Coronary artery (tissue), 2 donors: ENCODE results near the gene CABYR.

Source experiments
- DNase-seq: peaks from one replicate; pipeline ENCODE4 v3.0.0-alpha.2; 2017; ENCODE audit warnings: low spot score
- H3K27ac ChIP-seq, 2 donors: fragments of 200-600 bp; sonication (generic); one replicate each; pipeline ENCODE4 v1.5.1; 2016 to 2019
- H3K4me3 ChIP-seq: fragments of 200-600 bp; sonication (generic); 2 replicates; pipeline ENCODE4 v1.5.1; 2016; ENCODE audit warnings: mild to moderate bottlenecking, moderate library complexity
- CTCF ChIP-seq: fragments of 200-600 bp; sonication (generic); IDR thresholded peaks from one replicate; pipeline ENCODE4 v1.5.1; 2019; ENCODE audit warnings: antibody characterized with exemption

CABYR gene

GRCh38 chr18:24188120-24188519 is 49.3 kb downstream of the CABYR start:
- H3K27ac ChIP-seq: no peak overlapping the region
- no peak for TF ChIP-seq CTCF
- H3K4me3 ChIP-seq: no peak overlapping the region
- DNase-seq: no peak

DNA sequence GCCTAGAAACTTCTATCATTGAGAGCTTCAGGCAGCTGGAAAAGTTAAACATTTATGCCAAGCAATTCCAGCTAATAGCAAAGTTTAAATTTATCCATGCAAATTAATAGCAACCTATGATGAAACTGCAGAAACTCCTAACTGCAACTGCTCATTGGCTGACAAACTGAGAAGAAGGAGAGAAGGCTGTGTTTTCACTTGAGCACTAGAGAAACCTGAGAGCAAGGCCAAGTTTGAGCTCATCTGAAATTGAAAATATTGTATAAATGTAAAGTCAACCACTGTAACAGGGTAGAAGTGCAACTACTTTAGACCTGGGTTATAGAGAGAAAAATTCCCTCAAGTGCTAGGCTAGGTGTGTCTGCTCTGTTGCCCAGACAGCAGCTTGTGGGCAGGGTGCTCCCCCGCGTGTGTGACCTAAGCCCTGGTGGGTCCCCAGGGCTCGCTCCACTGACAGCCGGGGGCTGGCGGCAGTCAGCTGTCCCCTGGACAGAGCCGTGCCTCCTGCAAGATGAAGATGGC is 50.2 kb downstream of the CABYR start:
- peak overlapping the region in 1 of 2 donors; percentile 9 for H3K27ac ChIP-seq
- H3K4me3 ChIP-seq: no peak overlapping the region
- no peak for TF ChIP-seq CTCF
- no peak for DNase-seq

DNA sequence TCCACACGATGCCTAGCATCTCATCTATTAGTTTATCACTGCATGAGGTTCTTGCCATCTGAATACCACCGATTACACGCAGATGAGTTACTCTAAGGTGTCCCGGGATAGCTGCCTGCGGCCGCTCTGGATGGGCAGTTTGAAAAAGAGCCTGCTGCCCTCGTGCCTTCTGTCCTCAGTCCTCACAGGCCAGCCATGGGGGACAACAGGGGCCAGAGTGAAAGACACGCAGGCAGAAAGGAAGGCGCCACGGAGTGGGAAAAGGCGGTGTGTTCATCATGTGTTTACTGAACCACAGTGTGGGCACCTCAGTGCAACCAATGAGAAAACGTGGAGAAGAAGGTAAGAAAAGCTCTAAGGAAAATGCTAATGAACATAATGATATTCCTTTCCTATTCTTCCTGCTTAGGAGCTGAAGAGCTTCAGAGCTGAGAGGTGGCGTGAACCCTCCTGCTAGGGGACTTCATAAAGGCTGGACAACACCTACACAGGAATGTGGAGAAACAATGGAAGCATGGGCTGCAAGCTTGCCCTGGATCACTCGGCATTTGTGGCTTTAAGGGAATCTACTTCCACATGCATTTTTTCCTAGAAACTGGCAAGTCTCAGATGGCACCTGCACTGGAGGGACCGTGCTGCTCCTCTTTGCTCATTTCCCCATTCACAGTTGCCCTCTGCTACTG is 50.9 kb downstream of the CABYR start:
- TF ChIP-seq CTCF: no peak
- no peak overlapping the region for H3K27ac ChIP-seq
- no peak for DNase-seq

DNA sequence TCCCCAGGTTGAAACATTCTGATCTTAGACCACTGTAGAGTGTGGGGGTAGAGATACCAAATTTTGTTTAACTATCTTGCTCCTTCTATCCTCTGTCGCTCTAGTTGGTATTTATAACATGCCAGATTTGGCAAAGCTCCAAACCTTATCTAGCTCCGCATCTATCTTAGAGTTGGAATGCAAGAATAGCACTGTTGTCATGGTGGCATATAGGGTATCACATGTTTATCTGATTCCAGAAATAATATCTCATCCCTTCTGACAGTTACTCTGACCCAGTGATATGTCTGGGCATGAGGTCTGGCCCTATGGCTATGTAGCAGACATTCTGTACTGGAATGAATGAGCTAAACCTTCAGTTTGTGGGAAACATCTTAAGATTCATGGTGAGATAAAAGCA is 51.7 kb downstream of the CABYR start:
- Histone ChIP-seq H3K27ac (no peak overlapping the region), H3K4me3 (no peak overlapping the region)
- no peak for TF ChIP-seq CTCF
- DNase-seq: no peak

More for the DNA sequence above, 50.9 kb downstream of the CABYR start:
- no peak overlapping the region for H3K4me3 ChIP-seq

DNA sequence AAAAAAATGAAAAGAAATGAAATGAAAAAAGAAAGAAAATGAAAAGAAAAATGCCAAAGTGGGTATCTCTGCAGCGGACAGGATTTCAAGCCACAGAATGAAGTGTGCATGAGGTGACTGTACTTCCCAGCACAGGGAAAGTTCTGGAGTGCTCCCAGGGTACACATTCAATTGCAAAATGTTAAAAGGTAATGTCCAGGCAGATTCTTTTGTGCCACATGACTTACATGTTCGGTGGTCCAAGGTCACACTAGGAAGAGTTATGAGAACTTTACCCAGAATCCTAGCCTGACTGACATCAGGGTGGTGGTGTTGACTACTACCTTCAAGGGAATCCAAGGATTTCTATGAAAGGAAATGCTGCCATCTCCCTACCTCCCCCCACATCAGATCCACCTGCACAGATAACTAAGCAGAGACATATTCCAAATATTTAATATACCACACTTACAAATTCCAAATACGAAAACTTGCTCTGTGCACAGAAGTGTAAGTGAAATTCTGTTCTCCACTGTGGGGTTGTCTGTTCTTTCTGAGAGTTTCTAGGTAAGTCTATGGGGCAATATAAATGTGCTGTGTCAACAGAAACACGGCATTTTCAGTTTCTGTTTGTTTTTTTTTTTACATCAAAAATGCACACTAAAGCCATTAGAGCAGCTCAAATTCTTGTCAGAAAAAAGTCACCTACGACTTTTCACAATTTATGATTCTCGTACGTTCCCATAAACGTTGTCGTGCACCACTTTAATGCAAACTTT is 56.6 kb downstream of the CABYR start:
- H3K27ac ChIP-seq: no peak overlapping the region
- TF ChIP-seq CTCF: no peak
- H3K4me3 ChIP-seq: no peak overlapping the region
- no peak for DNase-seq

DNA sequence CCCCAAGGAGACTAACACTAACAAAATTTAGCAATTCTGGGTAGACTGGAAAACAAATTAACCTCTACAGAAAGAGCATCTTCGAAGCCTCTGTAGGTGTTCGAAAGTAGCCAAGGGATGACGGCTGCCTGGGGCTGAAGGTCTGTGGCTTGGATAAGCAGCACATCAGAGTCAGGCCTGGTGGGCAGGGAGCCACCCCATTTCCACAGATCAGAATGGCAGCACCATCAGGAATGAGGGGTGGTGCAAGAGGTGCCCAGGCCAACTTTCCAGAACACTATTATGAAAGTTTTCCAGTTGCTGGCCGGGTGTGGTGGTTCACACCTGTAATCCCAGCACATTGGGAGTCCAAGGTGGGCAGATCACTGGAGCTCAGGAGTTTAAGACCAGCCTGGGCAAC is 57.9 kb downstream of the CABYR start:
- DNase-seq: no peak
- H3K27ac ChIP-seq: no peak overlapping the region
- no peak overlapping the region for H3K4me3 ChIP-seq
- TF ChIP-seq CTCF: no peak

DNA sequence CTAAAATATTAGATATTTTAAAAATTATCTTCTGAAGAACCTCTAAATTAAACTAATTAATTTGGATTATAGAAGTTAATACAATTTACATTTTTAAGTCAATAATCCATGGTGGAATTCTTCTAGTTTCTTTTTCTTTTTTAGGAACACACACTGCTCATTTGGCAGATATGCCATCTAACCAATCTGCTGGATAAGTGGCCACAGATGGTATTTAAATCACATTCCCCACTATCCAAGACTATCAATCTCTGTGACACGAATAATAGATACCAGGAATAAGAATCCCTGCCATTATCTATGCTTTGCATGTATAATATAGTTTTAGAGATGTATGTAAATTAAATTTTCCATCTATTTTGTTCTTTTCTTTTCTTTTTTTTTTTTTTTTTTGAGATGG is 58.5 kb downstream of the CABYR start:
- no peak for TF ChIP-seq CTCF
- no peak for DNase-seq
- H3K27ac ChIP-seq: no peak overlapping the region
- no peak overlapping the region for H3K4me3 ChIP-seq
